GM12891 (cell line): ENCODE data around the gene SLC15A1.

Experiments
- PAX5 ChIP-seq: IDR thresholded peaks from 2 replicates; pipeline ENCODE4 v1.6.1; 2011; ENCODE audit warnings: low read length, moderate library complexity, mild to moderate bottlenecking; ENCODE audit not compliant: insufficient read depth, severe bottlenecking
- POLR2A ChIP-seq: IDR thresholded peaks from 2 replicates; pipeline ENCODE4 v1.6.1; 2011; ENCODE audit warnings: low read depth, low read length, control low read depth
- POLR2AphosphoS5 ChIP-seq: IDR thresholded peaks from 2 replicates; pipeline ENCODE4 v1.6.1; 2011; ENCODE audit warnings: low read depth, low read length, control low read depth
- POU2F2 ChIP-seq: IDR thresholded peaks from 2 replicates; pipeline ENCODE4 v1.6.1; 2011; ENCODE audit warnings: low read depth, mild to moderate bottlenecking, control low read depth, low read length, moderate library complexity
- TAF1 ChIP-seq: IDR thresholded peaks from 2 replicates; pipeline ENCODE4 v1.6.1; 2011; ENCODE audit warnings: low read depth, low read length, control low read depth

DNA sequence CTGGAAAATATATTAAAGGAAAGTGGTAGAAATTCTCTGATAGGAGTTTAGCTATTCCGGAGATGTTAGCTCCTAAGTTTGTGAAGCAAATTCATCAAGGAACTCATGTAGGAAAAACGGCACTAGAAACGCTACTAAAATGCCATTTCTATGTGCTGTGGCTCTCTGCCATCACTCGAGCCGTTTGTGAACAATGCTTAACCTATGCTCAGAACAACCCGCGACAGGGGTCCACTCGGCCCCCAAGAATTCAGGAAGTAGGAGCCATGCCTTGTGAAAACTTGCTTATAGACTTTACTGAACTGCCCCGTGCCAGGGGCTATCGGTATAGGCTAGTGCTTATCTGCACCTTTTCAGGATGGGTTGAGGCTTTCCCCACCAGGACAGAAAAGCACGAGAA, 14.2 kb upstream of the SLC15A1 start:
- TF ChIP-seq TAF1 (no peak), POLR2AphosphoS5 (no peak), POLR2A (no peak), POU2F2 (no peak), PAX5 (no peak)
